Glomerular visceral epithelial cell (primary cell): Measurements from ENCODE around the gene CD68.

Source experiments
- DNase-seq: peaks from one replicate; pipeline ENCODE4 v3.0.0-alpha.2; 2016; ENCODE audit errors: extremely low spot score

The CD68 gene

GRCh38 chr17:7559320-7560171 lies 19.9 kb upstream of the CD68 start:
- DNase-seq = no peak

GRCh38 chr17:7560172-7561027 lies 19.0 kb upstream of the CD68 start:
- peak; percentile 73 for DNase-seq

- peak; percentile 89 for DNase-seq
These were observed 18.3 kb upstream of the CD68 start for GRCh38 chr17:7561028-7561575.

- peak; percentile 90 for DNase-seq
These were observed 17.7 kb upstream of the CD68 start, which contains the start of gene SENP3 for GRCh38 chr17:7561589-7562207. TSS of gene SENP3 (plus strand) at chr17:7561919. CDS start at chr17:7563077, 1,158 bp downstream.

GRCh38 chr17:7562208-7562605 lies 17.2 kb upstream of the CD68 start:
- no peak for DNase-seq

GRCh38 chr17:7563115-7563869 lies 16.1 kb upstream of the CD68 start:
- DNase-seq = no peak

GRCh38 chr17:7569571-7569970 lies 9.9 kb upstream of the CD68 start:
- DNase-seq = no peak

GRCh38 chr17:7570351-7570750 lies 9.1 kb upstream of the CD68 start:
- DNase-seq = no peak

GRCh38 chr17:7572338-7572587 lies 7.2 kb upstream of the CD68 start:
- DNase-seq = no peak

- DNase-seq = peak; percentile 100
These were observed 6.7 kb upstream of the CD68 start for GRCh38 chr17:7572588-7573323.

GRCh38 chr17:7573324-7574080 lies 5.9 kb upstream of the CD68 start:
- DNase-seq = peak; percentile 95

- no peak for DNase-seq
These were observed 5.1 kb upstream of the CD68 start for GRCh38 chr17:7574176-7574953.

GRCh38 chr17:7575481-7575883 lies 4.0 kb upstream of the CD68 start:
- DNase-seq = no peak

GRCh38 chr17:7575959-7576358 lies 3.5 kb upstream of the CD68 start:
- DNase-seq = no peak

GRCh38 chr17:7576432-7576937 lies 3.0 kb upstream of the CD68 start:
- no peak for DNase-seq

GRCh38 chr17:7577327-7578199 lies 1.9 kb upstream of the CD68 start:
- DNase-seq = no peak

GRCh38 chr17:7579834-7580603 lies 581 bp downstream of the CD68 start:
- DNase-seq = no peak
